NCI-H774 (cell line): ENCODE results near the gene CCL15.
A peak's percentile ranks its signal among the peaks of the same experiment; 100 is the strongest.

Experiments
- DNase-seq: peaks from one replicate; lab custom pipeline; 2025; lab: John Stamatoyannopoulos, UW

CCL15 gene

DNA sequence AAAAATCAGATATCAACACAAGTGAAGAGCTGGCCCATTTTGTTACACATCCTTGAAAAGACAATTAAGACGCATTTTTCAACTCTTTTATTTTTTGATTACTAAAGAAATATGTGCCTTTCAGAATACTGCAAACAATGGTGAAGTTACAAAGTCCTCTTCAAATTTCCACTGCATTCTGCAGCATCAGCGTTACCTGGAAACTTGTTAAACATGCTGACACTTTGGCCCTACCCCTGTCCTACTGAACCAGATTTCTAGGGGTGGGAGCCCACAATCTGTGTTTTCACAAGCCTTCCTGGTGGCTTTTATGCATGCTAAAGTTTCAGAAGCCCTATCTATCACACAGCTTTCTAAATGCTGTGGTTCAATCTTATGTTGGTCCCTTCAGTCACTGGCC is 10.3 kb downstream of the CCL15 start:
- DNase-seq = no peak

DNA sequence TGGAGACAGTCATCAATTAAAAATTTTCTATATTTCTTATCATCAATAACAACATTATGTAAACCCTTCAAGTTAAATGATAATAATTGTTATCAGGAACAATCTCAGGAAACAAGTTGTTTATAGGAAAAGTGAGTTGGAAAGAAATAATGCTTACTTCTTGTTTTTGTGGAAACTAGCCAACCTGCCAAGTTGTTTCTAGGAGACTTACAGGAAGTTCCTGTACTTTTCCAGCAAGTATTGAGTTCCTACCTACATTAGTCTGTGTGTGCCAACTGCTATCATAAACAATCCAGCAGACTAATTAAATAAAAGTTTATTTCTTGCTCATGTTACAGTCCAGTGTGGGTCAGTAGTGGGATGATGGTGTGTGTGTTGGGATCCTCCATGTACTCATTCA is 13.2 kb downstream of the CCL15 start:
- DNase-seq = no peak

DNA sequence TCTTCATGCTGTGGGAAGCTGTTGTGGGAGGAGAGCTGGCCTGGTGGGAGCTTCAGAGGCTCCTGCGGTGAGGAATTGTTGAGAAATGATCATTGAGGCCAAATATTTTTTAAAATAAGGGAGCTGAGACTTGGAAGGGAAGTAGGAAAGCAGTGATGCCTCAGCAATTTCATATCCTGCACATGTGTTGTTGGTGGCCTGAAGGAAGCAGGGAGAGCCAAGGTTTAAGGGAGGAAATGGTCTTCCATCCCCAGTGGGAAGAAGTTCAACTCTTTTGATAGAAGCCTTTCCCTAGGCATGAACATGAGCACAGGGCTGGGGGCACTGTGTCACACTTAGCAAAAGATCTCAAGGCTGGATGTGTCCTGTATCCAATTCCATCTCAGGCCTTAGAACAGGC is 14.7 kb downstream of the CCL15 start, which contains the start of gene CCL14:
TSS of gene CCL14 (minus strand) at position 87 of the 400 bp plus-strand sequence. CDS start at position 7, 80 bp downstream.
- no peak for DNase-seq

DNA sequence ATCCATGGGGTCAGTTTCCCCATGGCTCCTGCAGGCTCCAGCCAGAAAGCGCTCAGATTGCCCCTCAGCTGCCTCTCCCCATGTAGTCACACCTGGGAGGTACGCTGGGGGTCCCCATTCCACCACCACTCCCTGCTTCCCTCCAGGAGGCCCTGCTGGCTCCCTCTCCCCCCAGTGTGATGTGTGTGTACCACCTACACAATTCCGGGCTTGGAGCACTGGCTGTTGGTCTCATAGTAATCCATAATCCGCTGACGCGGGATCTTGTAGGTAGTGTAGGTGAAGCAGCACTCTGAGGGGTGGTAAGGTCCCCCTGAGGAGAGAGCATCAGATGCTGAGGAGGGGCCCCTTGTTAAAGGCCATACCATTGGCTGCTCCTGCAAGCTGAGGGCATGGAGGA is 17.2 kb downstream of the CCL15 start:
- no peak for DNase-seq

DNA sequence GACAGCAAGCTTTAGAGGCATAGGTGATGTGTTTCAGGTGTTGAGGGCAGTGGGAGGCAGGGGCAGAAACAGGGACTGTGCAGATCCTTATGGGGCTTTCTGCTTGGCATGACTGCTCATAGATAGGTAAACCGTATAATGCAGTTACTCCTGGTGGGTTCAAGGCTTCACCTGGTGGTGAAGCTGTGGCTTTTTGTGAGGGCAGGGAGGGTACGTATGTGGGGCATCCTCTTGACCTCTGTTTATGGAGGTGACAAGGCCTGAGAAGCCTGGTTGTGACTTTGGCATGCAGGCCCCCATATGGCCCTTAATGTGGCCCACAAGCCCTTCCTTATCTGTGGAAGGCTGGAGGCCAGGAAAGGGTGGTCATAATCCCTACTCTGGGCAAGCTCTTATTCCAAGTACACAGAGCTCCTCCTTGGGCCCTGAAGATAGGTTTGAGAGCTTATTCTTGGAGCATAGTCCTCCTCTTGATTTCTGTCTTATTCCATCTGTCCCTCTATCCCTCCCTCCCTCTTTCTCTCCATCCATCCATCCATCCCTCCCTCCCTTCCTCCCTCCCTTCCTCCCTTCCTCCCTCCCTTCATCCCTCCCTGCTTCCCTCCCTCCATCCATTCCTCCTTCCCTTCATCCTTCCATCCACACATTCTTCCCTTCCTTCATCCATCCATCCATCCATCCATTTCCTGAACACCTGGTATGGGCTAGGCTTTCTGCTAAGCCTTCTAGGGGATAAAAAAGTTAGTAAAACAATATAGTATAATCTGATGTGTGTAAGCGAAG is 18.8 kb downstream of the CCL15 start:
- DNase-seq = no peak

DNA sequence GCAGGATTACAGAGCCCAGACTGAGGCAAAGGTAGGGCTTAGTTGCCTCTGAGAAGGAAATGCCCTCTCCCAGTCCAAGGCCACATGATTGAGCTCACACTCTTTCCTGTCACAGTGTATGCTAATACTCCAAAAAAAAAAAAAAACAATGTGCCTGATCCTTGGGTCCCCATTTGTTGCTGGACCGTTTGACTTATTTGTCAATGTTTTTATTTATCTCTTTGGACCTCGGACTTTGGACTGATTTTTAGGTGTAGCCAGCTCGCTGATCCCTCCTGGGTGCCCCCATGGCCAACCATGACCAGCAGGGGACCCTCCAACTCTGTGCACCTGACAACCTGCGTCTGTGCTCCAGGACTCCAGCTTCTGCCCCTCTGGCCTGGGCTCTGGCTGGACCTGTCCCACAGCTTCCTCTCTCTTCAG is 19.4 kb downstream of the CCL15 start:
- DNase-seq = no peak

DNA sequence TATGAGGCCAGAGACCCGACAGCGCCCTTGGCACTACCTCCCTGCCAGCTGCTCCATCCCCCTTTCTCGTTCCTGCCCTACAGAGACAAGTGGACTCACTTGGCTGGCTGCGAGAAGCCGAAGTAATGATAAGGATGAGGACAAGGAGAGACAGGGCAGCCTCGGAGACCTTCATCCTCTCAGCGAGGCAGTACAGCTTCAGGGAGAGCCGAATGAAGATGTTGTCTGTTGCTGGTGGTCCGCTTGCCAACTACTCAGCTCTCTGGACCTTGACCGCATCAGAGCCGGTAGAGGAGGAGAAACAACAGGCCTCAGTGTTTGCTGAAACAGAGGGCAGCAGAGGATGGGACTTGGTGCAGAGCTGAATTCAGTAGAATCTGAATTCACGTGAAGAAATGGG is 20.1 kb downstream of the CCL15 start, which contains the start of gene CCL16:
TSS of gene CCL16 (minus strand) at position 252 of the 400 bp plus-strand sequence. CDS start at position 175, 77 bp downstream.
- DNase-seq = no peak

DNA sequence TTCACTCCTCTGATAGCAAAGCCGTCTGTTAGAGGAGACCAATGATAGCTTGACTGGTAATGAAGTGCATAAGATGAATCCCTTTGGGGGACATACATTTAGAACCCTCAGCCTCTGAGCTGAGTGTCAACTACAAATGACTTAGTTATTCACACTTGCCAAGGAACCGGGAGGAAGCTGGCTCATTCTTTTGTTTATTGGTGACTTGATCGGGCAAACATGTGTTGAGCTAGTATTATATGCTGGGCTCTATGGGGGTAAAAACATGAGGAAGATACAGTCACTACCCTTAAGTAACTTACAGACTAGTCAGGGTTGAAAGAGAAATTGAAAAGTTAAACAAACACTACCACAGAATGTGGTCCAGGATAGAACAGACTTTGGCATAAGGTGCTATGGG is 23.0 kb downstream of the CCL15 start:
- DNase-seq = no peak

DNA sequence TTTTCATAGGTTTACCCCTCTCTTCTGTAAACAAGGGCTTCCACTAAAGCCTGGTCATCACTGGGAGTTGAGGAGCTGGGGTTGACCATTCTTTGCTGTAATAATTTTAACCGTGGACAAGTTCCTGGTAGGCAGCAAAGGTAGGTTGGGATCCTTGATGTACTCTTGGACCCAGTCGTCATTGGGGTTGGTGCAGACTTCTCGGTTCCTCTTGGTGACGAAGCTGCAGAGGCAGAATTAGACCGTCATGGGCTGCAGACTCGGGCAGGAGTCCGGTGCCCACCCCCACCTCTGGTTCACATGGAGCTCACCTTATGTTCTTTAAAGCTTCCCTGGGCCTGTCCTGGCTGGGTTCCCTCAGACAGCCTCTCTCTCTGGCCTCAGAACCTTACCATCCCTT is 23.8 kb downstream of the CCL15 start:
- no peak for DNase-seq

DNA sequence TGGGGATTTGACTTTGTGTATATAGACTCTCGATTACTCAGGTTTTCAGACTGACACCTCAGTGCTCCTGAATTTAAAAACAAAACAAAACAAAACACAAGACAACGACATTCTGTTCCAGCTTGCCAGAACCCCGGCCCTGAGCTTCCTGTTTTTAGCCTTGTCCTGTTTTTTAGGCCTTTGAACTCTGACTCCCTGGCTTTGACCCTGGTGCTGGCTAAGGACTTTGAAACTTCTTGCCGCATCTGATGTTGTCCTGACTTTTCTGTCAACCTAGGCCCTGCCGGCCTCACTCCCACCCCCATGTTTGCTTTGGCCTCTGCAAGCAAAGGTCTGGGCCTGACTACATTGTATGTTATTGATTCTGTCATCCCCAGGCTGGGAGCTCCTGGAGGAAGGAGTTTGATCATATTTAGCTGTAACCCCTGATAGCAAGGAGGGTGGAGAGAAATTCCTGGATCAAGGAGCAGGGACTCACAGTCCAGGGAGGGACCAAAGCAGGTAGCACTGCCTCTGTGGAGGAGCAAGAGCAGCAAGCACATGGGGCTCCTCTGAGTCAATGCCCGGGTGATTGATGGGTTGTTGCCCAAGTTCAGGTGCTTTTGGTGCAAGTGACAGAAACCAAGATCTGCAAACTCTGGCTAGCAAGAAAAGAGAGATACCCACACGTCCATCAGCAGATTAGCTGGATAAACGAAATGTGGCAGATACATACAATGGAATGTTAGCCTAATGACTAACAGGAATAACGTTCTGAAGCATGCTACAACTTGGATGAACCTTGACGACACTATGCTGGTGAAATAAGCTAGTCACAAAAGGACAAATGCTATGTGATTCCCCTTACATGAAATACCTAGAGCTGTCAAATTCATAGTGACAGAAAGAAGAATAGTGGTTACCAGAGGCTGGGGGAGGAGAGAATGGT is 27.8 kb downstream of the CCL15 start:
- no peak for DNase-seq

DNA sequence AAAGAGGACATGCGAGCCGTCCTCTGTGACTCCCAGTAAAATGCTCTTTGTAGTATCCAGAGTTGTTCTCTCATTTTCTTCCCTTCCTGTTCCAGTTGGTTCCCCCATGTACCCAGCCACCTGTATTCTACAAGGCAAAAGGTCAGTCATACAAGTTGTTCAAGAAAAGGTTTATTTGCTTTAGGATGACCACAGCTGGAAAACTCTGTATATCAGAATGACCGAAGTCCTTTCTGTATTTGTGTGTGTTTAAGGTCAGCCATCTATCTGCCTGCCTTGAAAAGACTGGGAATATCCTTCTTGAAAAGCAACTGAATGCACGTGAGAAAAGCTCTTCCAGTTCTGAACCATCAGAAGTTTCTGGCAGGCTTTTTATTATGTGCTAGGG is 28.4 kb downstream of the CCL15 start:
- no peak for DNase-seq

GRCh38 chr17:35972535-35972934 is 28.8 kb downstream of the CCL15 start:
- no peak for DNase-seq

- DNase-seq = no peak
Observed at GRCh38 chr17:35972066-35972465, 29.3 kb downstream of the CCL15 start.

DNA sequence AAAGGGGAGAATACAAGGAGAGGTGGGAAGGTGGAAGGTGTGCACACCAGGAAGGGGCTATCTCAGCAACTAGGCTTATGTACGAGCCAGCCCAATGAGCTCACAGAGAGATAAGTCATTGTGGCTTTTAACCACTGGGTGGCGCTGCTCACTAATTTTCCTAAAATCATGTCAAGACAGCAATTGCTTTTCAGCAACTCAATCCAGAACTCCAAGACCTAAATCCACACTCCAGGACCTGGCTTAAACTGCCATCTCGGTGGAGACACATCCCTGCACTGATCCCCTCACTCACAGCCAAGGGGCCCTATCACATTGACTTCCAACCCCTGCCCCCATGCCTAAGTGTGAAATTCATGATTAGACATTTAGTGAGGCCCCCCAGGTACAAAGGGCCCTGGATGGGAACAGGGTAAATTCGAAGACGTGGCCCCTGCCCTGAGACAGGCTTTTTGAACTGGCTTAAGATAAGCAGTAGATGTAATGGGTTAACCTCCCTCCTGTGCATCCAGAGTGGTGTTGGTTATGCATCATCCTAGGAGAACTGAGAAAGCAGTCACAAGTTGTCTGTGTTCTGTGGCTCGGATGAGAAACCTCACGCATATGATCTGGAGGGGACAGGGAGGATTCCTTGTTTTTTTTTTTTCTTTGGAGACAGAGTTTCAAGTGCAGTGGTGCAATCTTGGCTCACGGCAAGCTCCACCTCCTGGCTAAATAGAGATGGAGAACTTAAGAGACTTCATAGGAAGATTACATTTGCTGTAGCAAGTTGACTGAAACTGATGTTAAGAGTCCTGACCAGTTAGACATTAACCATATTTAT is 31.6 kb downstream of the CCL15 start:
- peak; percentile 84 for DNase-seq

DNA sequence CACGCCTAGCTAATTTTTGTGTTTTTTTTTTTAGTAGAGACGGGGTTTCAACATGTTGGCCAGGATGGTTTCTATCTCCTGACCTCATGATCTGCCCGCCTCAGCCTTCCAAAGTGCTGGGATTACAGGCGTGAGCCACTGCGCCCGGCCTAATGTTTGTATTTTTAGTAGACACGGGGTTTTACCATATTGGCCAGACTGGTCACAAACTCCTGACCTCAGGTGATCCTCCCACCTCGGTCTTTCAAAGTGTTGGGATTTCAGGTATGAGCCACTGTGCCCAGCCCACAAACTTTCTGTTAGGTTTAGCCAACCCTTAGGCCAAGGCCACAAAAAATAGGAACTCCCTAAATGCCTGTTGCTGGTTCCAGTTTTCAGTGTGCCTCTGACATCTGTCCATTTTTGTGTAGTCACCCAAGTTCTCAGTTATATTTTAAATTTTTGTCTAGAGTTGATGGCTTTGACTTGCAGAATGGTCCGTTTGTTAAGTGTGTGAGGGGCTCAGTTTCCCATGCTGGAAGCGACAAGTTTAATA is 32.8 kb downstream of the CCL15 start:
- no peak for DNase-seq

DNA sequence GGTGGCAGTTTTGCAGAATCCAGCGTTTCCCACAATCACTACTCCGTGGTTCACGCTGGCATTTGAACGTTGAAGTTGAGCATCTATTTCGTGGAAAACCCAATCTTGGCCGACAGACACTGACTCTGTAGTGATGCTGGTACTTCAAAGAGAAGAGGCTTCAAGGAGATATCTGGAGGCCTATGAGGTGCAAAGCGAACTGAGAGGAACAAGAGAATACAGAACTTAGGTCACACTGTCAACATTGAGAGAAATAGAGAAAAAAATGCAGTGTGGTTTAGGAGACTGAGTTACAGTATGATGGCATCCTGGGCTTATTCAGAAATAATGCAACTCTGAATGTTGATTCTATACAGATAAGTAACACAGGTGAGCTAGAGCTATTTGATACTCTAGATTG is 36.1 kb downstream of the CCL15 start:
- DNase-seq = no peak

DNA sequence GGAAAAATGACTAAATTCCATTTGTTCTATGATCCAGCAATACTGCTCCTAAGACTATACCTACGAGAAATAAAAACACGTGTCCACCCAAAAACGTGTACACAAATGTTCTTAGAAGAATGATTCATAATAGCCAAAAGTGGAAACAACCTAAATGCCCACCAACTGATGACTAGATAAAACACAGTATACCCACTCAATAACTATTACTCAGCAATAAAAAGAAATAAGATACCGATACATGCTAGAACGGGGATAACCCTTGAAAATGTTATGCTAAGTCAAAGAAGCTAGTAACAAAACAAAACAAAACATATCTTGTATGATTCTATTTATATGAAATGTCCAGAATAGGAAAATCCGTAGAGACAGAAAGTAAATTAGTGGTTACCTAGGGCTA is 37.7 kb downstream of the CCL15 start:
- no peak for DNase-seq

DNA sequence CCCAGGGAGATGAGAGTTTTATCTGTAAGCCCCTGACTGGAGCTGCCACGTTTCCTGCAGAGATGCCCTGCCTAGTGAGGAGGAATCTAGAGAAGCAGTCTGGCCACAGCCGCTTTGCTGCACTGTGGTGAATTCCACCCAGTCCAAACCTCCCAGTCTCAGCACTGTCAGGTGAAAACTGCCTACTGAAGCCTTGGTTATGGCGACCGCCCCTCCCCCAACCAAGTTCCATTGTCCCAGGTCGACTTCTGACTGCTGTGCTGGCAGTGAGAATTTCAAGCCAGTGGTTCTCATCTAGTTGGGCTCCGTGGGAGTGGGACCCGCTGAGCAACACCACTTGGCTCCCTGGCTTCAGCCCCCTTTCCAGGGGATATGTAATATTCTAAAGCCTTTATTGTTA is 47.6 kb downstream of the CCL15 start:
- DNase-seq = no peak

DNA sequence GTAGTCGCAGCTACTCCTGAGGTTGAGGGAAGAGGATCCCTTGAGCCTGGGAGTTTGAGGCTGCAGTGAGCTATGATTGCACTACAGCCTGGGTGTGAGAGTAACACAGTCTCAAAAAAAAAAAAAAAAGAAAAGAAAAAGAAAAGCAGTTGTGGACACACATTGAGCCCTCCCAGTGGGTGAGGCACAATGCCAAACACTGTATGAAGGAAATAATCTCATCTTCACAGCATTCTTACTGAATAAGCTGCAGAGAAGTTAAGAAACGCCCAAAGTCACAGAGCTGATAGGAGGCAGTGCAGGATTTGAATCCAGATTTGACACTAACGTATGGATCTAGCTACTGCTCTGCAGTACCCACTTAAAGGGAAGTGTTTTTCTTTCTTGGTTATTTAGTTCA is 52.0 kb downstream of the CCL15 start:
- no peak for DNase-seq

DNA sequence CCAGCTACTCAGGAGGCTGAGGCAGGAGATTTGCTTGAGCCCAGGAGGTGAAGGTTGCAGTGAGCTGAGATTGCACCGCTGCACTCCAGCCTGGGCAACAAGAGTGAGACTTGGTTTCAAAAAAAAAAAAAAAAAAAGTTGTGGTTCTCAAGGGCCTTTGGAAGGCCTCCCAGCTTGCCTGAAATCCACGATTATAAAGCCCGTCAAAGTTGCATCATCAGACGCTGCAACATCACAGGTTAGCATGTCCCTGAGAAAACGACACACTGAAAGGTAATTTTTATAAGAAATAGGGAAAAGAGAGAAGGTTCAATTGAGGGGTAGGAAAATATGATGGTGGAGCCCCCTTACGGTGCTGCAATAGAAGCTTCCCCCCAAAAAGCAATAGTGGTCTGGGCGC is 53.3 kb downstream of the CCL15 start:
- no peak for DNase-seq
